HG02610 (cell line): ENCODE results near the gene ATP2B1.
A peak's percentile ranks its signal among the peaks of the same experiment; 100 is the strongest.

Experiments used
- ATAC-seq: cut with Tn5 transposase; IDR thresholded peaks from one replicate; pipeline ENCODE4 v1.9.1; 2021; ENCODE audit warnings: mild to moderate bottlenecking, moderate library complexity; ENCODE audit not compliant: unreplicated experiment

The ATP2B1 gene

DNA sequence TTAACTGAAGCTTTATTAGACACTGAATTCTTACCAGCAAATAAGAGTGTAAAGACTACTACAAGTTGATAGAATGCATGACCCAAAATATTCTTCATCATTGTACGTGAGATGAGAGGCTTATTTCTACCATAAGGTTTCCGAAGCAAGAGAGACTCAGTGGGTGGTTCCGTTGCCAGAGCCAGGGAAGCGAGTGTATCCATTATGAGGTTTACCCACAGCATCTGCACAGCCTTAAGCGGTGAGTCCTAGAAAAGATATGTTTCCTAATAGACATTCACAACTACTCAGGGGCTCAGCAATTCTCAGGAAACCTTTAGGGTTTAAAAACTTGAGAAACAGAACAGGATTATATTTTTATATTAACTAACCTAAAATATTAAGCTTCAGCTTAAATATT lies 105.0 kb downstream of the ATP2B1 start:
- ATAC-seq, result no peak

DNA sequence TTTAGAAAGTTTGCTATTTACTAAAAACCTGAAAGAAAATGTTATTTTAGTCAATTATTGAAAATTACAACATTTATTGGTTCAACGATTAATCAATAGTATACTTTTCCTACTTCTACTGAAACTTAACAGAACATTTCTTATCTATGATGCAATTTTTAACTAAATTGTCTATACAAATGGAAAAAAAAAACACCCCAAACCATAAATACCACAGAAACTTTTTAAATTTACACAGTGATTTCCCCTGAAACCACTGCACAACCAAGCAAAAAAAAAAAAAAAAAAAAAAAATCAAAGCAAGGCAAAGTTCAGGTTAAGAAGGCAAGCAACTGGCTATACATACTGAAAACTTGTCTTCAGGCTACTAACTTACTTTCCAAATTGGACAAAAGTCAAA lies 110.9 kb downstream of the ATP2B1 start:
- ATAC-seq, result peak; percentile 76

GRCh38 chr12:89597210-89597609 lies 111.4 kb downstream of the ATP2B1 start:
- no peak for ATAC-seq

DNA sequence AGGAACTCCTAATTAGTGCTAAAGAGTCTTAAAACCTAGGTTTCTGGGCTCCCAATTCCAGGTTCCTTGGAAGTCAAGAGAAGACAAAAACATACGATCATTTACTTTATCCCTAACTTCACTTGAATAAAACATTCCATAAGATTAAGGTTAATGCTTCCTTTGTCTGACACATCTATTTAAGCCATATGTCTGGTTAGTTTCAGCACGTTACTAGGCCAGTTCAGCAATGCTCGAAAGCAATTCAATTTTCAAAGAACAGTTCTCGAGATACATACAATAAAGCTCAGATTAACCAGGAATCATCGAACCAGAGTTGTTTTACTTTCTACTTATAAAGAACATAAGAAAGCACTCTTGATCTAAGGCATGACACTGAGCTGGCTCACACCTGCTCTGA lies 114.8 kb downstream of the ATP2B1 start:
- no peak for ATAC-seq

DNA sequence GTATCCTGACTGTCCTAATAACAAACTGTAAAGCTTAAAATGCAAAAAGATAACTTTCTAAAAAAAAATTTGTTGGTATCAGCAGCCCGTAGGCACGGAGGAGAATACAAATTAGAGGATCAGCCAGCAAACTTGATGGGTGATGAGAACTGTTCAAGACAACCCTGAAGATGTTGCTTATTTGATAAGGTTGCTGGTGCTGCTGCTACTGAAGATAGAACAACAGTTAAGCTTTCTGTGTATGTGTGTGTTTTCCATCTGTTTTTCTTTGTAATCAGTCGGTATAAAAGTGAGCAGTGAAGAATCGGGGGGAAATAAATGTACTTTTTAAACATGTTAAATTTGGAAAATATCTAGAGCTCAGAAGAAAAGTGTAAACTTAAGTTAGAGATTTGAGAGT lies 115.4 kb downstream of the ATP2B1 start:
- no peak for ATAC-seq

GRCh38 chr12:89589753-89590152 lies 118.9 kb downstream of the ATP2B1 start:
- no peak for ATAC-seq

GRCh38 chr12:89578499-89578898 lies 130.1 kb downstream of the ATP2B1 start:
- ATAC-seq, result no peak

- ATAC-seq, result peak; percentile 37
Measured at GRCh38 chr12:89576572-89577220, 131.9 kb downstream of the ATP2B1 start.

- ATAC-seq, result no peak
Measured at GRCh38 chr12:89575374-89575773, 133.3 kb downstream of the ATP2B1 start.

DNA sequence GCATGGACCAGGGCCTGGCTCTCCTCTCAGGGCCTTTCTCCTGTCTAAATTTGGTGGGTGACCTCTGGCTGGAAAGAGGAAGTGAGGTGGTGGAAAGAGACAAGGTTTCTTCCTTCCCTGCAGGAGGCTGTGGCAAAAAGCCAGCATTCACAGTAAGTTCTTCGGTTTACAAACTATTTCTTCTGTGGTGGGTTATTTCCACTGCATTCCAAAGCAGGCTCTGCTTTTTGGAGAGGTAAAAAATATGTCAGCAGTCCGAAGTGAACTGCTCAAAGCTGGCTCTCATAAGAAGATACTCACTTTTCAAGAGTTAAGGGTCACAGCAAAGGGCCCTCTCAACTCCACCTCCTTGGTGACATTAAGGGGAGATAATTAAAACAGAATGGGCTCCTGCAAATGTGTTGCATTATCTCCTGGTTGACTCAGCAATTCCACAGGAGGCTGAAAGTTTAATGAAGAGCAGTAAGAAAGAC lies 133.9 kb downstream of the ATP2B1 start:
- ATAC-seq, result no peak

- no peak for ATAC-seq
Measured at GRCh38 chr12:89573051-89573810, 135.4 kb downstream of the ATP2B1 start.

DNA sequence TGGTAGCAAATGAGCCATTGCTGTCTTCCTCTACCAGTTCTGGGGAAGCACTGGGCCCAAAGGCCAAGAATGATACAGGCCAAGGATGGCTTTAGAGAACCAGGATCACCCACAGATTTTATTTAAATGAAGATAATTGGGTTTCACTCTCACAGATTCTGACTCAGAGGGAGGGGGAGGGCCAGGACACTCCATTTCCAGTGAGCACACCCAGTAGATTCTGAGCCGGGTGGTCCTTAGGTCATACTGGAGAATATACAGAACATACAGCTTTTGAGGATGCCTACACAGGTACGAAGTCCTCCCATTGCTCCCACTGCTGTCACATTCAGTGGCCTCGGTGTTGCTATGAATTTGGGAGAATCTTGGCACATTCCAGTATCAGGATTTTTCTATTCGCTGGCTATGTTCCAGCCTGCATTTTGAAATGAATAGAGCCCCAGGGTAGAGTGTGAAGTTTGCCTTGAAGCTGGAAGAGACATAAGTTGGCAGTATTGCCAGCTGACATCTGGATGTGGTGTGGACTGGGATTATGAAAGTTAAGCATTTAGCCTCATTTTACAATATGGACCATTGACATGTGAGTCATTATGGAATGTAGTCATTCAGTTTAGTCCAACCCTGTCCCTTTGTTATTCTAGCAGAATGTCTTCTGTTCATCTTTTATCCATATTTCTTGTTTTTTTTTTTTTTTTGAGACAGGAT lies 137.0 kb downstream of the ATP2B1 start:
- ATAC-seq, result no peak

- ATAC-seq, result no peak
Measured at GRCh38 chr12:89568484-89568883, 140.2 kb downstream of the ATP2B1 start.

- no peak for ATAC-seq
Measured at GRCh38 chr12:89567691-89568239, 140.9 kb downstream of the ATP2B1 start.

GRCh38 chr12:89566615-89567014 lies 142.0 kb downstream of the ATP2B1 start:
- ATAC-seq, result no peak

DNA sequence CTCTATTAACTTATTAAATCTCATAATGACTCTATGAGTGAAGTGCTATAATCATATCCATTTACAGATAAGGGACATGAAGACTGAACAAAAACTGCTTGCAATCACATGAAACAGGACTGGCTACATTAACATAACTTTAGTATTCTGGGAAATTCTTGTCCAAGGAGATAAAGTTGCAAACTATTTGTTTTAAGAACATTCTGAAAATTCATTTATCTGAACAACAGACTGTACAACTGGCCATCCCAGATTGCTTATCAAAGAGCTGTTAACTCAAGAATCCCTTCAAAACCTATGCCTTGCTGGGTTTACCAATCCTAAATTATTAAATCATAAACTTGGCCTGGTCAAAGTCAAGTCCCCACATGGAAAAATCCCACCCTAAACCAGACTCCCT lies 143.6 kb downstream of the ATP2B1 start:
- no peak for ATAC-seq

DNA sequence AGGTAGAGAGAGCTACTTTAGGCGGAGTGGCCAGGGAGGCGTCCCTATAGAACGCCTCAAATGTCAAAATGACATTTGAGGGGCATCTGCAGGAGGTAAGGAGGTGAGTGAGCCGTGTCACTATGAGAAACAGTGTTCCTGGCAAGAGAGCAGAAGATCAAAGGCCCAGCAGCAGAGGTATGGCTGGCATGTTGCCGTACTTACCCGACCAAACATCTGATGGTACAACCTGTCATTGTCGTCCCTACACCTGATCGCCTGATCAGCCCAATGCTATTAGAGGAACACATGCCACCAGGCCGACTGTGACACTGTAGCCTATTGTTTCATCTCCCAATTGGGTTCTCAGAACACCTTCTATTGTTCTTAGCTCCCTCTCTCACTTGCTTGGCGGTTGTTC lies 148.9 kb downstream of the ATP2B1 start:
- ATAC-seq, result no peak

DNA sequence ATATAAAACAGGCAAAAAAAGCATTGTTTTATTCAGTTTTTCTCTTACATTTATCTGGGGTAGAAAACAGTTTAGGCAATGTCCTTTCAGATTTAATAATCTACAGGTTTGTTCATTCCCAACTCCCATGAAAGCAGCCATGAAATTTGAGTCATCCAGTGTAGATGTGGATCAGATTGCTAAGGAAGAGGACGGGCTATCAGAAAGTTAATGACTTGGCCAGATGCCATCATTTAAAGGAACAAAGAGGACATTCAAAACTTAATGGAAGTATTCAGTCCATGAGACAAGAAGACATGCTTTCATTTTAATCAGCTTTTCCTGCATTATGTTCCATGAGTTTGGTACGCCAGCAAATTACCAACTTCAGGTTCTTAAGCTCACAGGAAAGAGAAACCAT lies 151.7 kb downstream of the ATP2B1 start:
- no peak for ATAC-seq

GRCh38 chr12:89552376-89552775 lies 156.3 kb downstream of the ATP2B1 start:
- no peak for ATAC-seq

DNA sequence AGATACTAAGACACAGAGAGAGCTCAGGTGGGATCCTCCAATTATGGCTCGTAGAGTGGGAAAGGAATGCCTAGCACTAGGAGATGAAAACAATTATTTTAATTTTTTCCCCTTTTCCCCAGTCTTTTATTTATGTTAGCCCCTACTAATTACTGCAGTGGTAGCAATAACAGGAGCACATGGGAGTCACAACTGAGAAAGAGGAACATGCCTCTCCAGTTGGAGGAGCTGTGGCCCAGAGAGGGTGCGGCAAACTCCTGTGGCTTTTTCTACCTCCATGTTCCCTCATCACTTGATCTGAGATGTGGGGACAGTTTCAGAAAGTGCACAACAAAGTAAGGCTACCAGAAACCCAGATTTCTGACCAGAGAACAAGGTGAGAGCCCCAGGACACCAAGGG lies 156.9 kb downstream of the ATP2B1 start:
- no peak for ATAC-seq

GRCh38 chr12:89547101-89547500 lies 161.5 kb downstream of the ATP2B1 start:
- no peak for ATAC-seq

DNA sequence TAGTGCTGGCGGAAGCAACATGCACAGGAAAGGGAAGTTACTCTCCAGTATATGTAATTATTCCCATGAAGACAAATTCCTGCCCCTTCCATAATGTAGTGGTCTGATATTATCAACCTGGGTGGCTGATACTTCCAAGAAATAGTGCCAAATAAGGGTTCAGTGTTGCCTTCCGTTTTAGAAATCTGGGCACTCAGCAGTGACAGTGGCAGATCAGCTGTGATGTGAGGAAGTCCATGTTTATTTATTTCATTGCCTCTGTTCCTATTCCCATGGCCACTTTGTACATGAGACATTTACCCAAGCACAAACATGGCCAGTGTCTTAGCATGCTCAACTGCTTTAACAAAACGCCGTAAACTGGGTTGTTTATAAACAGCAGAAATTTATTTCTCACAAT lies 162.5 kb downstream of the ATP2B1 start:
- ATAC-seq, result no peak
